Right lobe of liver (tissue), 4 donors: Measurements from ENCODE around the gene NTHL1.

Experiments used
- POLR2A ChIP-seq: fragments of 450-650 bp; IDR thresholded peaks from one replicate; pipeline ENCODE4 v1.6.1; 2017; ENCODE audit warnings: antibody characterized with exemption, mild to moderate bottlenecking
- TF ChIP-seq, protein P1 (sequence below), 4 donors: fragments of 200-600 bp in 3 of 4; fragments of 450-650 bp in 1 of 4; IDR thresholded peaks; one replicate each; pipeline versions ENCODE4 v1.5.1 to v1.8.0; 2016 to 2022; ENCODE audit warnings: antibody characterized with exemption in 4 of 4, mild to moderate bottlenecking in 2 of 4
- donor health status: DM: no; HTN: no; CAD: no.
- donor health status: DM: no; HTN: no; CAD: no.
- donor health status: DM: no; HTN: yes; CAD: no.

DNA sequence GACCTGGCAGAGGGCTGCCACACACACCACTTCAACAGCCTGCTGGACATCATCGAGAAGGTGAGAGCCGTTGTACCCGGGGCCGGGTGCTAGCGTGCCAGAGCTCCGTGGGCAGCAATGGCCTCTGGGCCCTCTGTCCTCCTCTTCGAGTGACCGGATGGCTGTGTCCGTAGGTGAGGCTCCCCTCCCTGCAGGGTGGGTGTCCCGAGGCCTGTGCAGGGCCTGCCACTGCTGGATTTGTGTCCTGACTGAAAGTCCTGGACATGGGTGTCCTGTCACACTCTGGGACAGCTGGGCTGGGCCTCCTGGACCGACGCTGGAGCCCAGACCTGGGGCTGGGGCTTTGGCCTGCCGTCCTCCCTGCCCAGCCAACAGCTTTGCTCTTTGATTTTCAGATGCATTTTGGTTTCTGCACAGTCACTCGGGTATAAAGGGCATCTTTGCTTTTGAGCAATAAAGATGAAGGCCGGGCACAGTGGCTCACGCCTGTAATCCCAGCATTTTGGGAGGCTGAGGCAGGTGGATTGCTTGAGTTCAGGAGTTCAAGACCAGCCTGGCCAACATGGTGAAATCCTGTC, 16.8 kb upstream of the NTHL1 start:
- TF ChIP-seq, protein P1, sequence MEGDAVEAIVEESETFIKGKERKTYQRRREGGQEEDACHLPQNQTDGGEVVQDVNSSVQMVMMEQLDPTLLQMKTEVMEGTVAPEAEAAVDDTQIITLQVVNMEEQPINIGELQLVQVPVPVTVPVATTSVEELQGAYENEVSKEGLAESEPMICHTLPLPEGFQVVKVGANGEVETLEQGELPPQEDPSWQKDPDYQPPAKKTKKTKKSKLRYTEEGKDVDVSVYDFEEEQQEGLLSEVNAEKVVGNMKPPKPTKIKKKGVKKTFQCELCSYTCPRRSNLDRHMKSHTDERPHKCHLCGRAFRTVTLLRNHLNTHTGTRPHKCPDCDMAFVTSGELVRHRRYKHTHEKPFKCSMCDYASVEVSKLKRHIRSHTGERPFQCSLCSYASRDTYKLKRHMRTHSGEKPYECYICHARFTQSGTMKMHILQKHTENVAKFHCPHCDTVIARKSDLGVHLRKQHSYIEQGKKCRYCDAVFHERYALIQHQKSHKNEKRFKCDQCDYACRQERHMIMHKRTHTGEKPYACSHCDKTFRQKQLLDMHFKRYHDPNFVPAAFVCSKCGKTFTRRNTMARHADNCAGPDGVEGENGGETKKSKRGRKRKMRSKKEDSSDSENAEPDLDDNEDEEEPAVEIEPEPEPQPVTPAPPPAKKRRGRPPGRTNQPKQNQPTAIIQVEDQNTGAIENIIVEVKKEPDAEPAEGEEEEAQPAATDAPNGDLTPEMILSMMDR (IDR thresholded peaks at IDR 0.05) = no peak
- no peak for TF ChIP-seq POLR2A
